HTR-8/SVneo (cell line): ENCODE results near the gene OSGIN1.

Source experiments
- DNase-seq: peaks from one replicate; pipeline ENCODE4 v3.0.0; 2011; ENCODE audit warnings: low spot score, mixed read lengths; ENCODE audit not compliant: insufficient read length
- FAIRE-seq: peaks from 2 replicates; lab custom pipeline; 2011; peaks lifted over from hg19 to GRCh38; lab: Jason Lieb, UNC

Gene OSGIN1

GRCh38 chr16:83925095-83925905 is 27.7 kb upstream of the OSGIN1 start:
- DNase-seq = no peak
- no peak for FAIRE-seq

GRCh38 chr16:83925957-83926725 is 26.9 kb upstream of the OSGIN1 start:
- no peak for DNase-seq
- peak; percentile 28 for FAIRE-seq

DNA sequence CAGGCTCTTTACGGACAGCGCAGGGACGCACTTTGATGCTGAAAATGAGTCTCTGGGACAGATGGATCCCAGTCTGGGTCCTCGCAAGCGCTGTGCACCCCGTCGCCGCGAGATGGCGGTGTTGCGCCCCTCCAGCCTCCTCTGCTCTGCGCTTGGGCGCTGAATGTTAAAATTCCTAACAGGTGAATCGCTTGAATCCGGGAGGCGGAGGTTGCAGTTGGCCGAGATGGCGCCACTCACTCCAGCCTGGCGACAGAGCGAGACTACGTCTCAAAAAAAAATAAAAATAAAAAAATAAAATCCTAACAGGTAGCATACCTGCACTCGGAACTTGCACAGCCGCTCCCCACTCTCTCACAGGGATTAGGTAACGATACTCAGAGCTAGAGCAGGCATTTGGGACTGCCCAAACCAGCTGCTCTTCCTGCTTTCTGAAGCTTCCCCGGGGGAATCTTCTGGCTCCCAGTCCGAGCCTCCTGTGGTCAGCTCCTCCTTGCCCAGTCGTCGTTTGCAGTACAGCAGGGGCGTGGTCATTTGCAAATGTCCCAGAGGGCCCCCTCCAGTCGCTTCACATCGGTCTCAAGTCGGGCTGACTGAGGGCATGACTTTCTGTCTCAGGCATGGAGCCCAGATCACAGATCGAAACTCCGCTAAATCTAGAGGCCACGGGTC is 26.2 kb upstream of the OSGIN1 start:
- DNase-seq (peak; percentile 92), FAIRE-seq (peak; percentile 96)

DNA sequence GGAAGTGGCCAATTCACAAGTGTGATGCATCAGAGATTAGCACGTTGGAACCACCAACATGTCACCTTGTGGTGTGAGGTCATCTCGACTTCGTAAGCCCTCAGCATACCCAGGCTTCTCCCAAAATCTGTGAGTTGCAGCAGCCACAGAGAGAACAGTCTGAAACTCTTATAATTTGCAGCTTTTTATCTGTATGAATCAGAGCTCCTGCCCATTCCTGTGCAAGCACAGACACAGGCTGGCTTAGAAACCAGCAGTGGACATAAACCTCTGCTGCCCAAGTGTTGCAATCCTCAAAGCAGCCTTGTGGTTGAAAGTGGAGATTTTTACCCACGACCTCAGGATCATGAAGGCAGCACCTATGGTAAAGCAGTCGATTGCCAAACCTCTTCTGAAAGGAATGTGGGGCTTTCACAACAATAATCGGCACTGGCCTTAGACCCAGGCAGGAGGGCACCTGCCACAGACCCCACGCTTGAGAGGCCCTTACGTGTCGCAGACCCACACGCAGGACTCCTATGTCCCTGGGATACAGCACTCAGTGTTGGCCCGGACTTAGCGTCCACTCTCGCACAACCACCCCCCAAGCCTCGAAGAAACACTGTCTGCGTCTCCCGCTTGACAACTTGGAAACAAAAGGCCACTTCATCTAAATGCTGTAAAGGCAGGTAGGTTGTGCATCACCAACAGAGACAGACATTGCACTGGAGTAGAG is 24.5 kb upstream of the OSGIN1 start:
- FAIRE-seq = no peak
- peak; percentile 29 for DNase-seq

GRCh38 chr16:83929811-83930555 is 23.1 kb upstream of the OSGIN1 start:
- FAIRE-seq (no peak), DNase-seq (no peak)

- FAIRE-seq (peak; percentile 55), DNase-seq (no peak)
These were observed 22.1 kb upstream of the OSGIN1 start for GRCh38 chr16:83930730-83931500.

DNA sequence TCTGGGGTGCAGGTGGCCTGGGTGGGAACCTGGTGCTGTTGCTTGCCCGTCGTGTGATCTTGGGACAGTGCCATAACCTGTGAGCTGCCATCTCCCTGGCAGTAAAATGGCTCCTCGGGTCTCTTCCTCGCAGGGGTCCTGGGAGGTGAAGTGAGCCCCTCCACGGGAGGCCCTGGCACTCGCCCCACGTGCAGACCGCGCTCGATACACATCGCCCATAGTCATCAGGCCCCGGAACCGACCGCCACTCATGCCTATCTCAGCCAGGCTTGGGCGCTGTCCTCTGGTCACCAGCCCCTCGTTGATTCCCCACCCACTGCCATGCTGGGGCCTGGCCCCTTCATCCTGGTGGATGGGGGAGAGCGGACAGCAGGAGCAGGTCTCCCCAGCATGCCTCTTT is 21.5 kb upstream of the OSGIN1 start:
- DNase-seq = no peak
- FAIRE-seq = no peak

GRCh38 chr16:83932304-83932703 is 20.7 kb upstream of the OSGIN1 start:
- no peak for FAIRE-seq

DNA sequence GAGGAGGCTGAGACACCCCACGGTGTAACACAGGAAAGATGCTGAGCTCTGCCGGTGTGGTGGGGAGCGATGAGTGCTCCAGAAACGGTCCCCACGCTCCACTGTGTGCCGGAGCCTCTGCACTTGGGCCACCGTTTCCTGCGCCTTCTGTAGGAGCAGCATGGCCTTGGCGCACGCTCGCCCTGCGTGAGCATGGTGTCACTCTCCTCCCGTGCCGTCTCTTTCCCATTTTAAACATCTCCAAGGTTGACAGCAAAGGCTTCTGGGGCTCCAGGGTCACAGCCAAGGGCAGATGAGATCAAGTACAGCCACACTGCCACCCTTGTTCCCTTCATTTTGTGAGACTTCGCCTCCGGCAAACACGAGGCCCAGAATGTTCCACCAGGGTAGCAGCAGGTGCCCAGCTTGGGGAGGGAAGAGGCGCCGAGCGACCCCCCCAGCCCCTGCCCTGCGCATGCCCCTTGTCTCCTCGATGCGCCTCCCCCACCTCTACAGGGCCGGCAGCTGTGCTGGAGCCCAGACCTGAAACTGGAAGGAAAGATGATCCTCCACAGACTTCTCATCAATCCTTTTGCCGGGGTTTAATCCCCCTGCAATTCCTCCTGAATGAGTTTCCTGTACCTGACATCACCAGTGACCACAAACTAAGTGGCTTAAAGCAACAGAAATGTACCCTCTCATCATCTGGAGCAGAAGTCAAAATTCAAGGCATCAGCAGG is 19.9 kb upstream of the OSGIN1 start:
- DNase-seq (no peak), FAIRE-seq (peak; percentile 76)

More at GRCh38 chr16:83932304-83932703, 20.7 kb upstream of the OSGIN1 start:
- no peak for DNase-seq

DNA sequence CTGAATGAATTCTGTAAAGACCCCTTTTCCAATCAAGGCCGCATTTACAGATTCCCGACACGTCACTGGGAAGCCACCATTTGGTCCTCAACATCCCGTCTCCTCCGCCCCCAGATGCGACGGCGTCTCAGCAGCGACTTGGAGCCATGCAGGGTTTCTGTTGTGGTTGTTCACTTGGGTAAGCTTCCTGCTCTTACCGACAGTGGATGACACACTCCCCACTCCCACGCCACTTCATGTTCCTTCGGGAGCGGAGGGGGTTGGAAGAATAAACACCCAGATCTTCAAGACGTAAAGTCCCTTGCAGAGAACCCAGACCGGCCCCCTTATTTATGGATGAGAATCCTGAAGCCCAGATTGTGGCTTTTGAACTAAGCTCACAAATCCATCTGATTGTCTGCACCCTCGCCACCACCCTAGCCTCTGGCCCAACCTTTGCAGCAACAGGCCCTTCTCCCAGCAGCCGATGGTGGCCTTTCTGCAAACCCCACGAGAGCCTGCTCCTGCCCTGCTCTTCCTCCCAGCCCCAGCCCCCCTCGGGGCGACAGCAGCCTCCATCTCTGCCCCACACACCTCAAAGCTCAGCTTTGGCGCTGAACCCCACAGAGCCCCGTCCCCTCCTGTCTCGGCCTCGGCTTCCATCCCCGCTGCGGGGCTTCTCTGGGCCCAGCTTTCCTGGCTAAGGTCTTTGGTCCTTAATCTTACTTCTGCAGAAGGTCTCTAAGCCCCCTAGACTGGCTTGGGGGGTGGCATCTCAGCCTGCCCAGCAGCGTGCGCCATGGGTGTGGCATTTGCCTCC is 19.0 kb upstream of the OSGIN1 start:
- no peak for FAIRE-seq
- no peak for DNase-seq

GRCh38 chr16:83934684-83934977 is 18.4 kb upstream of the OSGIN1 start:
- no peak for DNase-seq
- no peak for FAIRE-seq

DNA sequence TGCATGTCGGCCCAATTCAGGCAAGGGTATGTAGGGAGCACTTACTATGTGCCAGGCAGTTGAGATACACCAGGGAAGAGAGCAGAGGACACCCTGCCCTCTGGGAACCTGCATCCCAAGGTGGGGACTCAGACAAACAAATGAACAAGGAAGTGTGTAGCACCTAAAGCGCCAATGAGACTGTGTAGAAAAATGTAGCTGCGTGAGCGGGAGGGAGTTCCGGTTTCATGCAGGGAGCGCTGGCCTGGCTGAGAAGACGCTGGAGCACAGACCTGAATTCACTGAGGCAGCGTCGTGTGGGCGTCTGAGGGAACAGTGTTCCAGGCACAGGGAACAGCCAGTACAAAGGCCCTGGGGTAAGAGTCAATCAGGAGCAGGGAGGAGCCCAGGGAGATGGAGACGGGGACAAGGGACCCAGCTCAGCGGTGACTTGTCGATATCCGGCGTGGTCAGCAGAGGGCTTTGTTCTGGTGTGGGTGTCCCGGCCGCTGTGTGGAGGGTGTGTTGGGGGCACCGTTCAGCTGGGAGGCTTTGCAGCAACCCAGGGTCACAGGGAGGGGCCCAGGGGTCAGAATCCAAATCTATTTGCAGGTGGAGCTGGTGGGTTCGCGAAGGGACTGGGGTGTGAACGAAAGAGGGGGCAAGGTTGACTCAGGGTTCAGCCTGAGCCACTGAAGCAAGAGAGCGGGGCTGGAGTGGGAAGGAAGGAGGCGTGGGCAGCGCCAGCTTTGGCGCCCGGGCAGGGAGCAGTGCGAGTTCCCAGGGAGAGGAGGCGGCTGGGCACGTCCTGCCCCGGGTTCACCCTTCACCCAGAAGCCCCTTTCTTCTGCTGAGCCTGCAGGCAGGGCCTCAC is 17.8 kb upstream of the OSGIN1 start:
- DNase-seq = no peak
- no peak for FAIRE-seq

GRCh38 chr16:83935858-83936255 is 17.2 kb upstream of the OSGIN1 start:
- FAIRE-seq = no peak
- DNase-seq = no peak

- DNase-seq = no peak
- FAIRE-seq = no peak
These were observed 16.4 kb upstream of the OSGIN1 start for GRCh38 chr16:83936581-83937165.

GRCh38 chr16:83937267-83937666 is 15.8 kb upstream of the OSGIN1 start:
- no peak for DNase-seq
- no peak for FAIRE-seq
